A549 treated with RU486 at 1 μM for 4 hours (cell line): Measurements from ENCODE around the gene CDS1. TPM values are rescaled to one million over a fixed set of nuclear protein-coding genes. Genes with fewer than 3 reads are reported as not detected.

ENCODE experiments used
- total RNA-seq: library from RNA; stranded (reverse); fragments of 200-300 nt; extraction: Qiagen RNA extraction; gene quantifications from 5 replicates; pipeline ENCODE4 v1.2.3, GENCODE V29; 2022; ENCODE audit warnings: low read depth

The CDS1 gene
- 0.62 to 0.84 TPM (median 0.72 TPM) in 5 replicates for total RNA-seq

GRCh38 chr4:84582988-84583875, at the start of gene CDS1:
TSS of gene CDS1 (plus strand) at chr4:84583127. CDS start at chr4:84583402, 275 bp downstream.

Other genes starting within 250 kb of the CDS1 start
- 0.17 to 0.82 TPM (median 0.43 TPM) in 5 replicates for gene NKX6-1, start 83.8 kb upstream of the CDS1 start, total RNA-seq